Activated CD8-positive, alpha-beta memory T cell treated with anti-CD3 and anti-CD28 coated beads for 4 hours (primary cell): ENCODE measurements around the gene APOE.
"Not testable (repeated sequence)": the region's sequence is repeated elsewhere in the genome, so short reads cannot be mapped to it uniquely, and the experiment has no call there.

Experiments used
- DNase-seq, 2 donors: peaks; one replicate each; pipeline ENCODE4 v3.0.0-alpha.2; 2020; ENCODE audit warnings: low read depth in 2 of 2

The APOE gene

GRCh38 chr19:44884566-44884965 lies 21.0 kb upstream of the APOE start:
- no peak for DNase-seq

- DNase-seq = no peak
These were observed 19.5 kb upstream of the APOE start for GRCh38 chr19:44886141-44886540.

GRCh38 chr19:44887648-44888047 lies 17.9 kb upstream of the APOE start:
- no peak for DNase-seq

GRCh38 chr19:44888335-44888734 lies 17.3 kb upstream of the APOE start:
- DNase-seq = not testable (repeated sequence)

- no peak for DNase-seq
These were observed 15.7 kb upstream of the APOE start for GRCh38 chr19:44889830-44890365.

- no peak for DNase-seq
These were observed 15.1 kb upstream of the APOE start for GRCh38 chr19:44890366-44891015.

- peak; percentile 100 for DNase-seq
These were observed 14.3 kb upstream of the APOE start, which contains the start of gene TOMM40 for GRCh38 chr19:44891016-44891882. TSS of gene TOMM40 (plus strand) at chr19:44891254. CDS start at chr19:44891416, 162 bp downstream.

GRCh38 chr19:44892932-44893331 lies 12.7 kb upstream of the APOE start:
- DNase-seq = no peak

GRCh38 chr19:44893332-44894051 lies 12.1 kb upstream of the APOE start:
- no peak for DNase-seq

GRCh38 chr19:44894052-44894400 lies 11.6 kb upstream of the APOE start:
- DNase-seq = no peak

GRCh38 chr19:44894946-44895345 lies 10.7 kb upstream of the APOE start:
- DNase-seq = no peak

- no peak for DNase-seq
These were observed 7.8 kb upstream of the APOE start for GRCh38 chr19:44897835-44898234.

GRCh38 chr19:44900328-44901244 lies 5.0 kb upstream of the APOE start:
- no peak for DNase-seq

- DNase-seq = no peak
These were observed 2.4 kb upstream of the APOE start for GRCh38 chr19:44903216-44903601.

GRCh38 chr19:44903602-44904425 lies 1.8 kb upstream of the APOE start:
- DNase-seq = peak; percentile 24 to 41

- no peak for DNase-seq
These were observed 1.1 kb upstream of the APOE start for GRCh38 chr19:44904426-44904994.

GRCh38 chr19:44907613-44908012 lies 2.0 kb downstream of the APOE start:
- DNase-seq = no peak

- no peak for DNase-seq
These were observed 2.7 kb downstream of the APOE start for GRCh38 chr19:44908074-44908835.

GRCh38 chr19:44908836-44909261 lies 3.3 kb downstream of the APOE start:
- no peak for DNase-seq
